ENCODE data around the gene IER5L. TPM values are rescaled to one million over a fixed set of nuclear protein-coding genes. Genes with fewer than 3 reads are reported as not detected.
"Not testable (repeated sequence)": the region's sequence is repeated elsewhere in the genome, so short reads cannot be mapped to it uniquely, and the experiment has no call there.

Gene IER5L
- total and polyA plus RNA-seq, 2 experiments from 2014 or later: 21.5 to 77.4 TPM

- H3K36me3 ChIP-seq: no peaks in the 10 kb centered on the region
- TF ChIP-seq CTCF (IDR thresholded peaks at IDR 0.05; ENCODE audit: low read depth, low read length): no peak
- no peak overlapping the region for H3K4me3 ChIP-seq
- no peaks in the 10 kb centered on the region for H3K4me1 ChIP-seq (ENCODE audit: low read depth)
- H3K9me3 ChIP-seq (ENCODE audit: low read depth): no peaks in the 10 kb centered on the region
- no peaks in the 10 kb centered on the region for H3K27me3 ChIP-seq
- H3K27ac ChIP-seq: no peak overlapping the region
- no peak for DNase-seq (ENCODE audit: low read depth in 1 of 2, low spot score in 1 of 2)
Measured at GRCh38 chr9:129193655-129194054, 15.6 kb upstream of the IER5L start.

GRCh38 chr9:129191234-129191633 is 13.2 kb upstream of the IER5L start:
- no peak for DNase-seq (ENCODE audit: low read depth in 1 of 2, low spot score in 1 of 2)
- H3K9me3 ChIP-seq (ENCODE audit: low read depth): no peaks in the 10 kb centered on the region
- no peak for TF ChIP-seq CTCF (IDR thresholded peaks at IDR 0.05; ENCODE audit: low read depth, low read length)
- H3K27ac ChIP-seq: no peak overlapping the region
- no peaks in the 10 kb centered on the region for H3K36me3 ChIP-seq
- H3K4me1 ChIP-seq (ENCODE audit: low read depth): no peaks in the 10 kb centered on the region
- no peak overlapping the region for H3K4me3 ChIP-seq
- H3K27me3 ChIP-seq: no peaks in the 10 kb centered on the region

DNA sequence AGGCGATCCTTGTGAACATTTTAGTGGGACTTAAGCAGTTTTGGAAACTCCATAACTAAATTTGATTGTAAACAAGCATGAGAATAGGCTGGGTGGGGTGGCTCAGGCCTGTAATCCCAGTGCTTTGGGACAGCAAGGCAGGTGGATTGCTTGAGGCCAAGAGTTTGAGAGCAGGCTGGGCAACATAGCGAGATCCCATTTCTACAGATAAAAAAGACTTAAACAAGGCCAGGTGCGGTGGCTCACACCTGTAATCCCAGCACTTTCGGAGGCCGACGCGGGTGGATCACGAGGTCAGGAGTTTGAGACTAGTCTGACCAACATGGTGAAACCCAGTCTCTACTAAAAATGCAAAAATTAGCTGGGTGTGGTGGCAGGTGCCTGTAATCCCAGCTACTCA is 11.9 kb upstream of the IER5L start:
- DNase-seq (ENCODE audit: low read depth in 1 of 2, low spot score in 1 of 2); H3K27me3 ChIP-seq; H3K4me1 ChIP-seq (ENCODE audit: low read depth); H3K9me3 ChIP-seq (ENCODE audit: low read depth); H3K36me3 ChIP-seq; H3K4me3 ChIP-seq; H3K27ac ChIP-seq: not testable (repeated sequence)

DNA sequence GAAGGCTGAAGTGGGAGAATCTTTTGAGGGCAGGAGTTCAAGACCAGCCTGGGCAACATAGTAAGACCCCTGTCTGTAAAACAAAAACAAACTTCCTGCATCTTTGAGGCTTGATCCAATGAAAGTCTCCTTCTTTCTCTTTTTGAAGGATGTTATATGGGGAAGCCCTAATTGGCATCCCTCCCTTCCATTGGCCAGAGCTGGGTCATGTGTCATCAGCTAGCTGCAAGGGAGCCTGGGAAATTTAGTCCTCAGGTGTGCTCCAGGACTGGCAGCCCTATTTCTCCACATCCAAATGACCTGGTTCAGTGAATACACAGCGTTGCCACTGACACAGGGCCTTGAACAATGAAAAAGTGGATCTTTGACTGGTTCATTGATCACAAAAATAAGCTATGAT is 9.0 kb upstream of the IER5L start:
- DNase-seq (ENCODE audit: low read depth in 1 of 2, low spot score in 1 of 2): no peak
- no peak overlapping the region for H3K27ac ChIP-seq
- no peak for TF ChIP-seq CTCF (IDR thresholded peaks at IDR 0.05; ENCODE audit: low read depth, low read length)
- H3K36me3 ChIP-seq: no peaks in the 10 kb centered on the region
- H3K9me3 ChIP-seq (ENCODE audit: low read depth): no peaks in the 10 kb centered on the region
- H3K4me3 ChIP-seq: no peak overlapping the region
- no peaks in the 10 kb centered on the region for H3K4me1 ChIP-seq (ENCODE audit: low read depth)
- no peaks in the 10 kb centered on the region for H3K27me3 ChIP-seq

DNA sequence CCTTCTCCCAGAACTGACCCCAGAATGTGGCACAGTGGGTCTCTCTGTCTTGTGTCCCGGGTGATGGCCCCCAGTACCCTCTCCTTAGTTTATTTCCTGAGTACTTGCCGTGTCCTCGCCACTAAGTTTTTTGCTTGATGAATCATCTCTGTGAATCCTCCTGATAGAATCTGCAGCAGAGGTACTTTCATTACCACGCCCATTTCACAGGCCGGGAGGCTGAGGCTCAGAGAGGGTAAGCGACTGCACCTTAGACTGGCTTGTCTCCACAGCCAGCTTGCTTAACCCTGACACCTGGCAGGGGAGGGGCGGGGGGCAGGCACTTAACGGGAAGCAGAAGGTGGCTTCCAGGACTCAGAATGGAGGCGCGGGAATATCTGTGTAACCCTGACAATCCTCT is 7.9 kb upstream of the IER5L start:
- no peak for DNase-seq (ENCODE audit: low read depth in 1 of 2, low spot score in 1 of 2)
- Histone ChIP-seq H3K36me3 (no peaks in the 10 kb centered on the region), H3K27ac (no peak overlapping the region), H3K4me3 (no peak overlapping the region), H3K9me3 (ENCODE audit: low read depth) (no peaks in the 10 kb centered on the region), H3K4me1 (ENCODE audit: low read depth) (no peaks in the 10 kb centered on the region), H3K27me3 (peaks cover 5% of the 10 kb centered on the region)
- no peak for TF ChIP-seq CTCF (IDR thresholded peaks at IDR 0.05; ENCODE audit: low read depth, low read length)

- DNase-seq (ENCODE audit: low read depth in 1 of 2, low spot score in 1 of 2): no peak
- no peak overlapping the region for H3K4me3 ChIP-seq
- no peaks in the 10 kb centered on the region for H3K9me3 ChIP-seq (ENCODE audit: low read depth)
- no peaks in the 10 kb centered on the region for H3K36me3 ChIP-seq
- no peaks in the 10 kb centered on the region for H3K4me1 ChIP-seq (ENCODE audit: low read depth)
- no peak overlapping the region for H3K27ac ChIP-seq
- no peak for TF ChIP-seq CTCF (IDR thresholded peaks at IDR 0.05; ENCODE audit: low read depth, low read length)
- H3K27me3 ChIP-seq: peaks cover 7% of the 10 kb centered on the region
Measured at GRCh38 chr9:129185402-129185801, 7.3 kb upstream of the IER5L start.
